ENCODE data around the gene PROSER3.

The PROSER3 gene

GRCh38 chr19:35777961-35778360 is 20.0 kb downstream of the PROSER3 start:
- Histone ChIP-seq H3K4me1 (ENCODE audit: control insufficient read depth, low read length) (peaks cover 15% of the 10 kb centered on the region), H3K36me3 (ENCODE audit: control insufficient read depth, low read length) (no peaks in the 10 kb centered on the region), H3K27ac (ENCODE audit: low read depth, low read length) (no peak overlapping the region), H4K20me1 (ENCODE audit: control insufficient read depth, insufficient read depth, low read depth, low read length) (no peaks in the 10 kb centered on the region), H3K4me2 (ENCODE audit: low read length) (no peak overlapping the region), H3K9me3 (ENCODE audit: control insufficient read depth, insufficient read depth, low read length) (no peaks in the 10 kb centered on the region), H3F3A (ENCODE audit: control insufficient read depth, insufficient read depth) (no peaks in the 10 kb centered on the region), H3K4me3 (ENCODE audit: low read length) (no peak overlapping the region), H3K79me2 (ENCODE audit: control insufficient read depth, low read length) (peaks cover 5% of the 10 kb centered on the region; the same call in 1 of the 2 replicates), H3K9me2 (replicated peaks; ENCODE audit: control insufficient read depth, low read length) (no peaks in the 10 kb centered on the region), H3K27me3 (ENCODE audit: control insufficient read depth, low read length) (no peaks in the 10 kb centered on the region)
- TF ChIP-seq CTCF (IDR thresholded peaks at IDR 0.05; ENCODE audit: low read depth, low read length, poor library complexity, severe bottlenecking), result no peak
- no peak for TF ChIP-seq EZH2phosphoT487 (IDR thresholded peaks at IDR 0.05; ENCODE audit: borderline replicate concordance, low read length)

- Histone ChIP-seq H3K27me3 (ENCODE audit: control insufficient read depth, low read length) (no peaks in the 10 kb centered on the region), H3K4me2 (ENCODE audit: low read length) (no peak overlapping the region), H3K79me2 (ENCODE audit: control insufficient read depth, low read length) (peaks cover 5% of the 10 kb centered on the region; the same call in 1 of the 2 replicates), H3K36me3 (ENCODE audit: control insufficient read depth, low read length) (no peaks in the 10 kb centered on the region), H3K4me3 (ENCODE audit: low read length) (no peak overlapping the region), H3F3A (ENCODE audit: control insufficient read depth, insufficient read depth) (no peaks in the 10 kb centered on the region), H4K20me1 (ENCODE audit: control insufficient read depth, insufficient read depth, low read depth, low read length) (no peaks in the 10 kb centered on the region), H3K9me2 (replicated peaks; ENCODE audit: control insufficient read depth, low read length) (no peaks in the 10 kb centered on the region), H3K9me3 (ENCODE audit: control insufficient read depth, insufficient read depth, low read length) (no peaks in the 10 kb centered on the region), H3K4me1 (ENCODE audit: control insufficient read depth, low read length) (peaks cover 15% of the 10 kb centered on the region), H3K27ac (ENCODE audit: low read depth, low read length) (no peak overlapping the region)
- TF ChIP-seq CTCF (IDR thresholded peaks at IDR 0.05; ENCODE audit: low read depth, low read length, poor library complexity, severe bottlenecking), result no peak
- no peak for TF ChIP-seq EZH2phosphoT487 (IDR thresholded peaks at IDR 0.05; ENCODE audit: borderline replicate concordance, low read length)
These were observed 21.1 kb downstream of the PROSER3 start for GRCh38 chr19:35779033-35779432.

- H3K9me2 ChIP-seq (replicated peaks; ENCODE audit: control insufficient read depth, low read length), result no peaks in the 10 kb centered on the region
- no peak overlapping the region for H3K4me3 ChIP-seq (ENCODE audit: low read length)
- H3F3A ChIP-seq (ENCODE audit: control insufficient read depth, insufficient read depth), result no peaks in the 10 kb centered on the region
- no peaks in the 10 kb centered on the region for H3K27me3 ChIP-seq (ENCODE audit: control insufficient read depth, low read length)
- H4K20me1 ChIP-seq (ENCODE audit: control insufficient read depth, insufficient read depth, low read depth, low read length), result no peaks in the 10 kb centered on the region
- no peak overlapping the region for H3K4me2 ChIP-seq (ENCODE audit: low read length)
- H3K27ac ChIP-seq (ENCODE audit: low read depth, low read length), result no peak overlapping the region
- peaks cover 5% of the 10 kb centered on the region; the same call in 1 of the 2 replicates for H3K79me2 ChIP-seq (ENCODE audit: control insufficient read depth, low read length)
- no peak for TF ChIP-seq CTCF (IDR thresholded peaks at IDR 0.05; ENCODE audit: low read depth, low read length, poor library complexity, severe bottlenecking)
- no peak for TF ChIP-seq EZH2phosphoT487 (IDR thresholded peaks at IDR 0.05; ENCODE audit: borderline replicate concordance, low read length)
- H3K4me1 ChIP-seq (ENCODE audit: control insufficient read depth, low read length), result peaks cover 9% of the 10 kb centered on the region
- H3K9me3 ChIP-seq (ENCODE audit: control insufficient read depth, insufficient read depth, low read length), result no peaks in the 10 kb centered on the region
- H3K36me3 ChIP-seq (ENCODE audit: control insufficient read depth, low read length), result no peaks in the 10 kb centered on the region
These were observed 22.1 kb downstream of the PROSER3 start for GRCh38 chr19:35780058-35780457.
